GM12878 (cell line): ENCODE data around the gene GPC5.

Experiments used
- ATF7 ChIP-seq: fragments of 450-650 bp; IDR thresholded peaks from 2 replicates; pipeline ENCODE4 v1.6.1; 2016; ENCODE audit warnings: low read depth, mild to moderate bottlenecking
- CTCF ChIP-seq, 3 experiments: IDR thresholded peaks in 2 of 3; conservative IDR thresholded peaks in 1 of 3; 2 replicates each; pipeline ENCODE4 v1.5.1; 2011; ENCODE audit warnings: low read depth in 3 of 3, low read length in 3 of 3, mild to moderate bottlenecking in 3 of 3, control low read depth in 2 of 3, moderate library complexity in 2 of 3, inconsistent platforms in 1 of 3, mixed read lengths in 1 of 3; ENCODE audit not compliant: control insufficient read depth in 2 of 3, insufficient read depth in 1 of 3; ENCODE audit errors: extremely low read depth in 1 of 3
- DPF2 ChIP-seq: fragments of 450-650 bp; IDR thresholded peaks from 2 replicates; pipeline ENCODE4 v1.6.1; 2017; ENCODE audit warnings: mild to moderate bottlenecking
- MYC ChIP-seq: IDR thresholded peaks from 2 replicates; pipeline ENCODE4 v1.6.1; 2011; ENCODE audit warnings: mild to moderate bottlenecking, low read length, moderate library complexity, inconsistent platforms; ENCODE audit not compliant: insufficient read depth, insufficient replicate concordance, insufficient read length, severe bottlenecking
- NBN ChIP-seq: fragments of 450-650 bp; IDR thresholded peaks from 2 replicates; pipeline ENCODE4 v1.6.1; 2016
- PML ChIP-seq: IDR thresholded peaks from 2 replicates; pipeline ENCODE4 v1.6.1; 2012; ENCODE audit warnings: low read length, inconsistent platforms
- POLR2AphosphoS5 ChIP-seq: IDR thresholded peaks from 2 replicates; pipeline ENCODE4 v1.6.1; 2011; ENCODE audit warnings: mild to moderate bottlenecking, low read length, inconsistent platforms
- RCOR1 ChIP-seq: conservative IDR thresholded peaks from 2 replicates; pipeline ENCODE4 v1.6.1; 2012; ENCODE audit warnings: low read depth, low read length, improper control_type of control experiment
- TAF1 ChIP-seq: IDR thresholded peaks from 2 replicates; pipeline ENCODE4 v1.6.1; 2011; ENCODE audit warnings: mild to moderate bottlenecking, low read depth, low read length, borderline replicate concordance
- WRNIP1 ChIP-seq: IDR thresholded peaks from 2 replicates; pipeline ENCODE4 v1.6.1; 2011; ENCODE audit warnings: low read depth, low read length, improper control_type of control experiment, borderline replicate concordance
- TF ChIP-seq, protein P1 (sequence below): IDR thresholded peaks from 2 replicates; pipeline ENCODE4 v1.6.1; 2012; ENCODE audit warnings: low read depth, low read length, improper control_type of control experiment

DNA sequence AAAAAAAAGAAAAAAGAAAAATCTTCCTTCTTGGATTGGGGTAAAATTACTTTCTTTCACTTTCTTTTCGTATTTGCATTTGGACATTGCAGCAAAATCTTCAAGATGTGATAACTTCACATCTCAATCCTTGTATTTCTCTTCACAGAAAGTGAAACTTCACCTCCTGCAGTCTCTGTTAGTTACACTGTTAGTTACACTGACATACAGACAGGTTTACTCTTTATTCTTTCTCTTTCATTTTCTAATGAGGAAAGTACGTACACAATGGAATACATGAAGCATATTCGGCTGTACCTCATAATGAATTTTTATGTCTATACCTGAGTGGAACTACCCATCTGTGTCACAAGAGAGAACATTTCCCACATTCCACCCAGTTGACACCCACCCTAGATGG is 1369.0 kb downstream of the GPC5 start:
- no peak for TF ChIP-seq PML
- no peak for TF ChIP-seq CTCF (IDR thresholded peaks at IDR 0.05 in 2 of 3, conservative IDR thresholded peaks at IDR 0.05 in 1 of 3; ENCODE audit: control insufficient read depth in 2 of 3, extremely low read depth in 1 of 3, insufficient read depth in 1 of 3, low read depth in 3 of 3, low read length in 3 of 3)
- TF ChIP-seq MYC: no peak
- no peak for TF ChIP-seq TAF1
- no peak for TF ChIP-seq ATF7
- TF ChIP-seq, protein P1, sequence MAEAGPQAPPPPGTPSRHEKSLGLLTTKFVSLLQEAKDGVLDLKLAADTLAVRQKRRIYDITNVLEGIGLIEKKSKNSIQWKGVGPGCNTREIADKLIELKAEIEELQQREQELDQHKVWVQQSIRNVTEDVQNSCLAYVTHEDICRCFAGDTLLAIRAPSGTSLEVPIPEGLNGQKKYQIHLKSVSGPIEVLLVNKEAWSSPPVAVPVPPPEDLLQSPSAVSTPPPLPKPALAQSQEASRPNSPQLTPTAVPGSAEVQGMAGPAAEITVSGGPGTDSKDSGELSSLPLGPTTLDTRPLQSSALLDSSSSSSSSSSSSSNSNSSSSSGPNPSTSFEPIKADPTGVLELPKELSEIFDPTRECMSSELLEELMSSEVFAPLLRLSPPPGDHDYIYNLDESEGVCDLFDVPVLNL: no peak
- no peak for TF ChIP-seq NBN
- TF ChIP-seq RCOR1: no peak
- TF ChIP-seq POLR2AphosphoS5: no peak
- no peak for TF ChIP-seq DPF2
- TF ChIP-seq WRNIP1: no peak
